Lower leg skin (tissue), 3 donors: ENCODE measurements around the gene HOXD10.

Experiments
- CTCF ChIP-seq, 3 donors: fragments of 450-650 bp; IDR thresholded peaks; one replicate each; pipeline ENCODE4 v1.5.1; 2016; ENCODE audit warnings: antibody characterized with exemption in 3 of 3, mild to moderate bottlenecking in 3 of 3, moderate library complexity in 2 of 3
- POLR2A ChIP-seq, 2 donors: fragments of 450-650 bp; IDR thresholded peaks; one replicate each; pipeline ENCODE4 v1.6.1; 2016 to 2017; ENCODE audit warnings: antibody characterized with exemption in 2 of 2, mild to moderate bottlenecking in 1 of 2, moderate library complexity in 1 of 2

GRCh38 chr2:176139661-176140512 lies 23.3 kb downstream of the HOXD10 start:
- no peak for TF ChIP-seq CTCF (IDR thresholded peaks at IDR 0.05)
- no peak for TF ChIP-seq POLR2A (IDR thresholded peaks at IDR 0.05)
